HG03442 (cell line): Measurements from ENCODE around the gene RIPOR2.
"Not testable (repeated sequence)": the region's sequence is repeated elsewhere in the genome, so short reads cannot be mapped to it uniquely, and the experiment has no call there.

Source experiments
- ATAC-seq: cut with Tn5 transposase; IDR thresholded peaks from one replicate; pipeline ENCODE4 v1.9.1; 2021; ENCODE audit warnings: mild to moderate bottlenecking, moderate library complexity; ENCODE audit not compliant: unreplicated experiment

RIPOR2 gene

GRCh38 chr6:24881376-24881775, 54.4 kb downstream of the RIPOR2 start:
- no peak for ATAC-seq

- ATAC-seq, result no peak
These were observed 55.3 kb downstream of the RIPOR2 start for GRCh38 chr6:24880451-24880850.

GRCh38 chr6:24879351-24879750, 56.4 kb downstream of the RIPOR2 start:
- ATAC-seq, result no peak

- ATAC-seq, result not testable (repeated sequence)
These were observed 58.0 kb downstream of the RIPOR2 start for GRCh38 chr6:24877747-24878146.

GRCh38 chr6:24876499-24877465, 59.0 kb downstream of the RIPOR2 start:
- ATAC-seq, result no peak

GRCh38 chr6:24875534-24875901, 60.2 kb downstream of the RIPOR2 start:
- ATAC-seq, result no peak

GRCh38 chr6:24874776-24875533, 60.8 kb downstream of the RIPOR2 start:
- no peak for ATAC-seq

GRCh38 chr6:24874128-24874527, 61.6 kb downstream of the RIPOR2 start:
- no peak for ATAC-seq

- ATAC-seq, result no peak
These were observed 63.0 kb downstream of the RIPOR2 start for GRCh38 chr6:24872779-24873178.

- no peak for ATAC-seq
These were observed 67.0 kb downstream of the RIPOR2 start for GRCh38 chr6:24868765-24869164.

- ATAC-seq, result no peak
These were observed 68.6 kb downstream of the RIPOR2 start for GRCh38 chr6:24867104-24867703.

GRCh38 chr6:24865161-24865560, 70.6 kb downstream of the RIPOR2 start:
- ATAC-seq, result no peak

GRCh38 chr6:24864343-24864742, 71.4 kb downstream of the RIPOR2 start:
- ATAC-seq, result no peak

GRCh38 chr6:24861934-24862333, 73.8 kb downstream of the RIPOR2 start:
- ATAC-seq, result peak; percentile 73

GRCh38 chr6:24859608-24860200, 76.1 kb downstream of the RIPOR2 start:
- no peak for ATAC-seq

- no peak for ATAC-seq
These were observed 76.6 kb downstream of the RIPOR2 start for GRCh38 chr6:24859132-24859531.

GRCh38 chr6:24858177-24858653, 77.5 kb downstream of the RIPOR2 start:
- peak; percentile 53 for ATAC-seq

- no peak for ATAC-seq
These were observed 78.7 kb downstream of the RIPOR2 start for GRCh38 chr6:24856901-24857670.

GRCh38 chr6:24856246-24856599, 79.5 kb downstream of the RIPOR2 start:
- ATAC-seq, result no peak
